DND-41 (cell line): ENCODE results near the gene CRHR2.
"Not testable (repeated sequence)": the region's sequence is repeated elsewhere in the genome, so short reads cannot be mapped to it uniquely, and the experiment has no call there.

ENCODE experiments used
- ATAC-seq: fragments of 200-7000 bp; cut with Tn5 transposase; 3 replicates; pipeline ENCODE4 v1.9.1; 2021; ENCODE audit warnings: low read depth; ENCODE audit not compliant: insufficient read depth
- DNase-seq: peaks from one replicate; pipeline ENCODE4 v3.0.0-alpha.2; 2020
- H2AFZ ChIP-seq: 2 replicates; pipeline ENCODE4 v1.6.0; 2012; ENCODE audit warnings: low read depth, low read length
- H3K27ac ChIP-seq: 2 replicates; pipeline ENCODE4 v1.5.1; 2012; ENCODE audit warnings: low read length, inconsistent platforms
- H3K27me3 ChIP-seq: fragments of 200-600 bp; sonication (generic); 2 replicates; pipeline ENCODE4 v1.6.0; 2012; ENCODE audit warnings: low read length, mild to moderate bottlenecking, inconsistent platforms; ENCODE audit not compliant: insufficient read depth, poor library complexity
- H3K36me3 ChIP-seq: 2 replicates; pipeline ENCODE4 v1.5.1; 2012; ENCODE audit warnings: low read length, inconsistent platforms; ENCODE audit not compliant: insufficient read depth
- H3K4me1 ChIP-seq: 2 replicates; pipeline ENCODE4 v1.5.1; 2012; ENCODE audit warnings: mild to moderate bottlenecking, low read length; ENCODE audit not compliant: insufficient read depth
- H3K4me2 ChIP-seq: 2 replicates; pipeline ENCODE4 v1.6.0; 2012; ENCODE audit warnings: mild to moderate bottlenecking, moderate library complexity, low read length, inconsistent platforms; ENCODE audit not compliant: insufficient read depth
- H3K4me3 ChIP-seq, 2 experiments: fragments of 200-600 bp in 1 of 2; shearing (Covaris generic) in 1 of 2; 2 replicates each; pipeline ENCODE4 v1.5.1; 2012 to 2016; ENCODE audit warnings: inconsistent platforms in 2 of 2, low read length in 2 of 2, mild to moderate bottlenecking in 2 of 2, low read depth in 1 of 2, moderate library complexity in 1 of 2
- H3K79me2 ChIP-seq: 2 replicates; pipeline ENCODE4 v1.6.0; 2012; ENCODE audit warnings: low read length, inconsistent platforms; ENCODE audit not compliant: insufficient read depth
- H3K9ac ChIP-seq: 2 replicates; pipeline ENCODE4 v1.6.0; 2012; ENCODE audit warnings: low read depth, mild to moderate bottlenecking, inconsistent platforms, low read length, moderate library complexity
- H3K9me3 ChIP-seq: 2 replicates; pipeline ENCODE4 v1.5.1; 2012; ENCODE audit warnings: low read length, moderate library complexity, mild to moderate bottlenecking, inconsistent platforms; ENCODE audit not compliant: insufficient read depth, severe bottlenecking
- H4K20me1 ChIP-seq: 2 replicates; pipeline ENCODE4 v1.6.0; 2012; ENCODE audit warnings: low read length; ENCODE audit not compliant: insufficient read depth
- CTCF ChIP-seq: IDR thresholded peaks from 2 replicates; pipeline ENCODE4 v1.5.1; 2012; ENCODE audit warnings: borderline replicate concordance, low read length, moderate library complexity, mild to moderate bottlenecking; ENCODE audit not compliant: poor library complexity, severe bottlenecking; ENCODE audit errors: extremely low read depth
- EZH2 ChIP-seq: IDR thresholded peaks from 3 replicates; pipeline ENCODE4 v1.6.1; 2012; ENCODE audit warnings: borderline replicate concordance, low read depth, mild to moderate bottlenecking, moderate library complexity, low read length, inconsistent platforms; ENCODE audit not compliant: severe bottlenecking

The CRHR2 gene

GRCh38 chr7:30722671-30723070 is 40.4 kb upstream of the CRHR2 start:
- no peak for DNase-seq

GRCh38 chr7:30722187-30722586 is 39.9 kb upstream of the CRHR2 start:
- Histone ChIP-seq H3K4me3 (no peak overlapping the region), H3K36me3 (no peaks in the 10 kb centered on the region), H3K79me2 (no peaks in the 10 kb centered on the region), H3K27me3 (no peaks in the 10 kb centered on the region), H3K27ac (no peak overlapping the region), H3K4me2 (no peak overlapping the region), H2AFZ (no peak overlapping the region), H3K9me3 (peaks cover 9% of the 10 kb centered on the region), H3K9ac (no peak overlapping the region), H4K20me1 (no peaks in the 10 kb centered on the region), H3K4me1 (peaks cover 12% of the 10 kb centered on the region)
- ATAC-seq (no peak), DNase-seq (no peak)
- TF ChIP-seq CTCF = no peak
- TF ChIP-seq EZH2 = no peak

More at GRCh38 chr7:30722671-30723070, 40.4 kb upstream of the CRHR2 start:
- H3K36me3 ChIP-seq = no peaks in the 10 kb centered on the region
- H3K9ac ChIP-seq = no peak overlapping the region
- H3K4me3 ChIP-seq = no peak overlapping the region
- H3K4me1 ChIP-seq = peaks cover 17% of the 10 kb centered on the region
- H3K9me3 ChIP-seq = peaks cover 8% of the 10 kb centered on the region
- no peak overlapping the region for H3K4me2 ChIP-seq
- H3K27me3 ChIP-seq = no peaks in the 10 kb centered on the region
- H4K20me1 ChIP-seq = no peaks in the 10 kb centered on the region
- ATAC-seq = no peak
- no peak overlapping the region for H3K27ac ChIP-seq
- no peak overlapping the region for H2AFZ ChIP-seq
- no peaks in the 10 kb centered on the region for H3K79me2 ChIP-seq
- TF ChIP-seq EZH2 (no peak), CTCF (no peak)

- DNase-seq (no peak), ATAC-seq (no peak)
- Histone ChIP-seq H2AFZ (no peak overlapping the region), H3K4me1 (peaks cover 2% of the 10 kb centered on the region), H3K9me3 (peaks cover 9% of the 10 kb centered on the region), H3K4me2 (no peak overlapping the region), H3K79me2 (no peaks in the 10 kb centered on the region), H3K36me3 (no peaks in the 10 kb centered on the region), H3K4me3 (no peak overlapping the region), H3K27me3 (no peaks in the 10 kb centered on the region), H4K20me1 (no peaks in the 10 kb centered on the region), H3K27ac (no peak overlapping the region), H3K9ac (no peak overlapping the region)
- TF ChIP-seq CTCF (no peak), EZH2 (no peak)
Measured at GRCh38 chr7:30721211-30721610, 39.0 kb upstream of the CRHR2 start.

- H3K4me3 ChIP-seq, H4K20me1 ChIP-seq, H3K27ac ChIP-seq, H3K79me2 ChIP-seq, H3K36me3 ChIP-seq, ATAC-seq, H3K9me3 ChIP-seq, H3K27me3 ChIP-seq, H2AFZ ChIP-seq, H3K9ac ChIP-seq, H3K4me1 ChIP-seq, DNase-seq, H3K4me2 ChIP-seq: not testable (repeated sequence)
Measured at GRCh38 chr7:30719434-30719833, 37.2 kb upstream of the CRHR2 start.
